GM18951 (cell line): ENCODE data around the gene TELO2.

ENCODE experiments used
- POLR2A ChIP-seq: IDR thresholded peaks from 4 replicates; pipeline ENCODE4 v1.6.1; 2011; ENCODE audit warnings: mild to moderate bottlenecking; ENCODE audit not compliant: insufficient read length, insufficient read depth; ENCODE audit errors: extremely low read depth
- in situ Hi-C: fragments of 300-500 bp; cut with MboI; formaldehyde crosslinking; loops from one replicate; pipeline ENCODE4 v1.12.0; 2022; ENCODE audit warnings: low sequenced_read_pairs, mixed read lengths, inconsistent platforms; ENCODE audit not compliant: unreplicated experiment

Gene TELO2

DNA sequence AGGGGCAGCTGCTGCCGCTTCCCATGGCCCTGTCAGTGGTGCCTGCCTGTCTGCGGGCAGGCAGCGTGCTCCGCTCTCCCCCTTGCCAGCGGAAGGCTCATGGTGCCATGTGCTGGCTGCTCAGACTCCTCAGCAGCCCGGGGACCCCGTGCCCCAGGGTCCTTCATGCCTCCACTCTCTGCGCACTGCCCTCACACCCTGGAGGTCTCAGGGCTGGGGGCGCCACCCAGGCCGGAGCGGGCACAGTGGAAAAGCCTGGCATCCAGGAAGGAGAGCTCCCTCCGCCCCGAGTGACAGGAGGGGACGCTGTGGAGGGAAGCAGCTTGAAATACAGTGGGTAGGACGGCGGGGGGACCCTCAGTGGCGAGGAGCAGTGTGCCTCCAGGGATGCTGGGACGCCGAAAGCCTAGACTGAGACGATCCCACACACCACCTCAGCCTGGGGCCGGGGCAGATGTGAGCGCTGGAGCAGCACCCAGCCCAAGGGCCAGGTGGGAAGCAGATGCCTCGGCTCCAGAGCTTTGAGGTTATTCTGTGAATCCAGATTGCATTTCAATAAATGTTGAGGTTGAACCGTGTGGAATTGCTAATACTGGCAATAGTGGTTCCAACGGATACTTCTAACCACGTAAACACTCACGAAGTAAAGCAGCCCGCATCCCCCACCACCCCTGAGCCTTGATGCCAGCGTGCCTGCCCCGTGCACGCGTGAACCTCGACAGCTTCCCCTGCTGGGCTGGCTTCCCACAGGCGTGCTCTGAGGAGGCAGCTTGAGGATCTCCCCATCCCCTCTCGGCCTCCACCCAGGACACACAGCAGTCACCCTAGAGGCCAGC, 46.8 kb downstream of the TELO2 start:
- in situ Hi-C loops: no loop called here
- no peak for TF ChIP-seq POLR2A

DNA sequence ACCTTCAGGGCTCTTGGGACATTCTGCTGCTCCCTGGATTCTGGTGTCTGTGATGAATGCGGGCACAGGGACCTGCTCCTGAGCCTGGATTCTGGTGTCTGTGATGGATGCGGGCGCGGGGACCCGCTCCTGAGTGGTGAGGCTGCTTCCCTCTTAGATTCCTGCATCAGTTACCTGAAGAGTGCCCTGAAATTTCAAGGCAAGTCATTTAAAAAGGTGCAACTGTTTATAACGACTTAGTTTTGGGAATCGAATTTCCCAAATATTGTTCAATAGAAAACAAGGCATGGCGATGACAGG, 47.3 kb downstream of the TELO2 start:
- TF ChIP-seq POLR2A: no peak
- in situ Hi-C loops: no loop called here

DNA sequence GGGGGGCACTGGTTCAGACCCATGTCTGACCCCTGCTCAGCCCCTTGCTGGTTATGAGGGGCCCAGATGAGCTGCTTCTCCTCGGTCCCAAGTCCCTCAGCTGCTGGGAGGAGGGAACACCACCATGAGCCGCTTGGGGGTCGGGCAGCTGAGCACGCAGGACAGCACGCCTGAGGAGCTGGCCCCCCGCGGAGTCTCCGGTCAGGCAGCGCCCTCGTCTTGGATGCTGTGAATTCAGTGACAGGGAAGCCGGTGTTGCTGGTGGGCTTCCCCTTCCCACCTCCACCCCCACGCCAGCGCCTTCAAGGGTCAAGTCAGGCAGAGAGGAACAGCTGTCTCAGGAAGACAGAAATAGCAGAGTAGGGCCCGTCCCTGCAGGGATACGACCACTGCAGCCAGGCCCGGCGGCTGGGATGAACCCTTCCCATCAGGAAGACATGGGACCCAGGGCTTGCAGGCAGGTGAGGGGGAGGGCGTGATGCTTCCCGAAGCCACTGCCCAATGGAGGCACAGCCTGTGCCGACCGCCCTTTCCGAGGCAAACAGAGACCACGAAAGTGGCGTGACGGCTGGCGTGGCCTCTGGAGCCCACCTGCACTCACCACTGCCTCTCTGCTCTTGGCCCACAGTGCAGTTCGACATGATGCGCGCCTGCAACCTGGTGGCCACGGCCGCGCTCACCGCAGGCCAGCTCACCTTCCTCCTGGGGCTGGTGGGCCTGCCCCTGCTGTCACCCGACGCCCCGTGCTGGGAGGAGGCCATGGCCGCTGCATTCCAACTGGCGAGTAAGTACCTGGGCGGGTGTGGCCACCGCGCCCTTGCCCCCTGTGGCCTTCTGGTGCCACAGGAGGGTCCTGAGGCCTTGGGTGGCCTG, 48.4 kb downstream of the TELO2 start:
- in situ Hi-C loops: no loop called here
- no peak for TF ChIP-seq POLR2A

DNA sequence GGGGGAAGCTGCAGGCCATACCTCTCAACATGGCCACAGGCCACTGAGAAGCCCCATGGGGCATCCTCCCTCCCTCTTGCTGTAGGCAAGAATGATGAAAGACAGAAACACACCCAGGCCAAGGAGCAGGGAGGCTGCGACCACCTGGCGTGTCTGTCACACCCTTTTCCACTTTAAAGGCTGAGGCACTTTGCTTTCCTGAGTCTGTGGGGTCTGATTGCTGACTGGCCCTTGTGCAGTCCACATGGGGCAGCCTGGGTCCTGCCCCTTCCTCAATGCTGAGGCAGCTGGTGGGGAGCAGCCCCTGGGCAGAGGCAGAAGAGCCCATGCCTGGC, 49.0 kb downstream of the TELO2 start:
- in situ Hi-C loops: no loop called here
- TF ChIP-seq POLR2A: no peak

DNA sequence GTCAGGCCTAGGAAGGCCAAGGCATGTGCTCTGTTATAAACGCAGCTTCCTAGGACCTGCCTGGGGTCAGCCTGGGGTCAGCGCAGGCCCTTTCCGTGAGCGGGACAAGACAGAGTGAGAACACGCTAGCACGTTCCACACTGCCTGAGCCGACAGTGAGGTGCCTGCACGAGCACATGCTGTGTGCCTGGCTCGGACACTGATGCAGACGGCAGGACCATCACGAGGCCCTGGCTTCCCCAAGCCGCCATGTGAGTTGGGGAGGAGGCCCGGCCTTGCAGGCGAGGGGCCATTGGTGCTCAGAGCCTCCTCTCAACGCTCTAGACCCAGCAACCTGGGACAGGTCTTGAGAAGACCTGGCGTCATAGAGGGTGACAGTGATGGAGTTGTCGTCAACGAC, 49.4 kb downstream of the TELO2 start:
- no peak for TF ChIP-seq POLR2A
- in situ Hi-C loops: no loop called here

DNA sequence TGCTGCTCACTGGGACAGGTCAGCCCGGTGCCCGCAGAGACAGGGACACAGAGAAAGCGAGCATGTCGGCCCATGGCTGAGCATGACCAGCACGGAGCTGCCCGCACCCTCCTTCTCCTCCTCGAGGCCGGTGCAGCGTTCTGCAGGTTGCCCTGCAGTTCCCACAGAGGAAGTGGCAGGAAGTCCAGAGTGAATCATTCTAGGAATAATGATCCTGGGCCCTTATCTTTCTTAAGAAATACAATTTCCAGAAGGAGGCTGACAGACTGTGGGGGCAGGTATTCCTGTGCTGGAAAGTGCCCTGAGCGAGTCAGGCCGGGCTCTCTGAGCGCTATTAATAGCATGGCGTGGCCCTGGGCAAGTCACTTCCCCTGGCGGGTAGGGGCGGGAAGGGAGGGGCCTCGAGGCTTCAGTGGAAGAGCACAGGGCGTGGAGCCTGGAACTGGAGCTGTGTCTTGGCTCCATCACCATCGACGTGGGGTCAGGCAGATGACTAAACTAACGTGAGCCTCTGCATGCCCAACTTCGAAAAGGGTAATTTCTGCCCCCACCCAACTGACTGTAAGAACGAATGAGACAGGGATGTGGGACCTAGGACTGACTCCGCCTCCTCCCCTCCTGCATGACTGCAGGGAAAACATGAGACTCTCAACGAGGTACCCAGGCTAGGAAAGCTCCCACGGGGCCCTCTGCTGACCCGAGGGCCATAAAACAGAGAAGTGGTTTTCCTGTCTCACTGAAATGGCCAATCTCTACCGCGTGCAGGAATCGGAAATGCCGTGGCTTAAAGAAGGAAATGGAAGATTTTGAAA, 50.1 kb downstream of the TELO2 start:
- no peak for TF ChIP-seq POLR2A
- in situ Hi-C loops: no loop called here

DNA sequence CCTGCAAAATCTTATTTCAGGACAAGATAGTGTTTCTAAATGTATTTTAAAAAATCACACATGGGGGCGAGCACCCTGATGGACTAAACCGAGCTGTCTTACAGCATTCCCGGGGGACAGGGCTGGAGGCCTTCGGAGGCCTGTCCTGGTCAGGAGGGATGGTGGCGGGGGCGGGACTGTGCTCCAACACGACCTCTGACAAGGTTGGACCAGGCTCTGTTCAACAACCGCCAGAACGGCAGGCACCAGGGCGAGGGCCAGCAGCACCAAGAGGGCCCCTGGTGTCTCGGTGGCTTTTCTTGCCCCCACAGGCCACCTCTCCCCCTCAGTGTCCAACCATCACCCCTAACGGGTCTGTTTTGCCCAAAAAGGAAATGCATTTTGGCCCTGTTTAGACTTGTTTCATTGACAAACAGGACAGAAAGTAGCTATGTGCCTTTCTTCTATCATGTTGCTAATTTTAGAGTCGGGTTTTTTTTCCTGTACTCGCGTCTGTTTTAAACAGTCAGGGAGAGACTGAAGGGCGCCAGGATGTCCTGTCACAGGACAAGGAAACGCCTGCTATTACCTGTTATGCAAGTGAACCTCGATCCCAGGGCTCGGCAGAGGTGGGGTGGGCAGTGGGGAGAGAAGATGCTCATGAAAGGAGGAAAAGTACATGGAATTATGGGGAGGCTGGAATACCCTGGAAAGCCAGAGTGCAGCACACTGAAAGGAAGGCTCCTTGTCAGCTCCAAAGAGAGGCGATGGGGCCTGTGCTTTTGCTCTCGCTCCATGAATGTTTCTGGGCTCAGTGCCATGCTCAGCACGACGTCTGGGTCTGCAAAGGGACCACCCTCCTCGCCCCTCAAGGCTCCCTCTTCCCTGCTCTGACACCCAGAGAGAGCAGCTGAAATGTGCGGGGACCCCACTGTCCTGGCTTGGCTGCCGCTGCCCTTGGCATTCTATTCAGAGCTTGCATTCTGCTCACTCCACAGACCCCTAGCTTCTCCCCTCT, 52.2 kb downstream of the TELO2 start:
- in situ Hi-C loops: no loop called here
- TF ChIP-seq POLR2A: no peak

DNA sequence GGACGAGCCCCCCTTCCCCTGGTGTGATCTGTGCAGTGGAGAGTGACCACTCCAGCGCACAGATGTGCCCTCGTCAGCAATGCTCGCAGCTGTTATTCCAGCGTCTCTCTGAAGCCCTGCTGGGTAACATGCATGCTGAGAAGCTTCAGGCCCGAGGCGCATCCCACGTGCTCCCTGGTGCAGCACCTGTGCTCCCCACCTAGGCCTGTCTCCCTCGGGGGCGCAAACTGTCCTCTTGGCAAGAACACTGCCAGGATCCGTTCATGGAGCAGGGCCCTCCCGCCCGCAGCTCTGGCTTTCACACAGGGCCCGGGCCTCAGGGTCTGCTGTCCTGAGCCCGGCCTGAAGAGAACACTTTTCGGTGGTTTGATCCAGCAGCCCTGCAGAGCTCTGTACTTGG, 53.3 kb downstream of the TELO2 start:
- TF ChIP-seq POLR2A: no peak
- in situ Hi-C loops: no loop called here

DNA sequence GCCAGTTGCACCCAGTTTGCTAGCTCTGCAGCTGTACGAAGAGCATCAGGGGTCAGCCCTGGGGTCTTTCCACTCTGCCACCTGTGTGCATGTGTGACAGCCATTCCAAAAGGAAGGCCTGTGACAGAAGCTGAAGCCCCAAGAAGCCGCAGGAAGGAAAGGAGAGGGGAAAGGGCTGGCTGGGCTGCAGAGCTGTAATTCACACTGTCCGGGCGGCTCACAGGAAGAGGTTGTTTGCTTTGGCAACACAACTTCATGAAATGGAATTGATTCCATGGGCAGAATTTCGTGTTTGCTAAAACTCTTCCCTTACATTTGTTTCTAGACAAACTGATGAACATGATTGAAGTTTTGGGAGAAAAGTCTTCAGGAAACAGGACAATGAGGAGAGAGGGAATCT, 55.1 kb downstream of the TELO2 start:
- in situ Hi-C loops: no loop called here

DNA sequence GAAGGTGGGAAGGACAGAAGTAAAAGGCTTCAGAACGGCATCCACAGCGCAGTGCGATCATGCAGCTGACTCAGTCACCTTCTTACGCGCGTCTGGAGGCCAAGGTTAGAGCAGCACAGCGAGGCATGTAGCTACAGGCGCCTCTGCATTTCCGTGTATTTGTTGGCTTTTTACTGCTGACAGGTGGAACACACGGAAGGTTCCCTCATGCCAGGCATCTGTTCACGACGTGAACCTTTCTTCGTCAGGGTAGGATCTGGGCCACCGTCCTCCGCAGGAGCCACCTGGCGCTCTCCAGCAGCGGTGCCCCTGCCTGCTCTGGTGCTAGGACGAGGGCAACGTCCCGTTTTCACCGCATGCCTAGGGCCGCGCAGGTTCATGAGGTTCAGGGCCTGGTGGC, 55.6 kb downstream of the TELO2 start:
- in situ Hi-C loops: no loop called here
- TF ChIP-seq POLR2A: no peak

More for the DNA sequence above, 55.1 kb downstream of the TELO2 start:
- no peak for TF ChIP-seq POLR2A

DNA sequence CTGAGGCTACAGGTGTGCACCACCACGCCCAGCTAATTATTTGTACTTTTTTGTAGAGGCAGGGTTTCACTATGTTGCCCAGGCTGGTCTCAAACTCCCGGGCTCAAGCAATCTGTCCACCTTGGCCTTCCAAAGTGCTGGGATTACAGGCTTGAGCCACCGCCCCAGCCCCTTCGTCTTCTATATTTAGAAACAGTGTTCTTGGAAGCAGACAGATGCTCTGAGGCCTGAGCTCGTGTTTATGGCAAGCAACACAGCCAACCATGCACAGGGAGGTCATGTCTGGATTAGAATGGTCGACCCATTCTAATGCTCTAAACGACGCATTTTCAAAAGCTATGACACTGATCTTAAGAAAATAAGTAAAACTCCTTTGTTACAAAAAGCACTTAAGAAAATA, 56.9 kb downstream of the TELO2 start:
- in situ Hi-C loops: no loop called here
- no peak for TF ChIP-seq POLR2A

DNA sequence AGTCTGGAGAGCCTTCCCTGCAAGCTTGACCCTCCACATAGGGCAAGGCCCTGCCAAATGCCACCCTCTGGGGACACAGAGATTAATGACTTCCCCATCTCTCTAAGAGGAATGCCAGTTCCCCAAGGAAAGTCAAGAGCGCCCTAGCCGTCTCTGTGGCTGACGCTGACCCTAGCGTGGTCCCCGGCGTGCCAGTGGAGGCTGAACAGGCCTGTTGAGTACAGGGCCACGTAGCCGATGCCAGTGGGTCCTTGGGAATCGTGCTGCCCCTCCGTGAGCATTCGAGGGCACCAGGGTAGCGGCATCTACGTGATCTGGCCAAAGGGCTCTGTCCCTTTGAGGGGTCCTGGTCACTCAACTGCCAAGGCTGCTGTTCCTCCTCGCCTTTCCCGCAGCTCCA, 57.5 kb downstream of the TELO2 start:
- in situ Hi-C loops: no loop called here
- no peak for TF ChIP-seq POLR2A
